K562 (cell line): ENCODE measurements around the gene DOCK4. TPM values are rescaled to one million over a fixed set of nuclear protein-coding genes. Genes with fewer than 3 reads are reported as not detected.

Source experiments
- ATAC-seq: fragments of 200-7000 bp; cut with Tn5 transposase; 3 replicates; pipeline ENCODE4 v1.9.1; 2020; ENCODE audit warnings: moderate library complexity
- BruUV-seq: library from RNA; stranded (reverse); fragments of 400-500 nt; replicated peaks from 2 replicates; lab custom pipeline; 2021; lab: Mats Ljungman, UMichigan
- CTCF ChIA-PET: fragments of 300-600 bp; formaldehyde crosslinking; extraction: SDS; loops from one replicate; lab custom pipeline; 2021; ENCODE audit warnings: low intra/inter-chr PET ratio; lab: Yijun Ruan, JAX
- POLR2A ChIA-PET: fragments of 300-600, 350-650 bp; sonication (Branson Sonifier 250); formaldehyde crosslinking; extraction: SDS; loops from one replicate; lab custom pipeline; 2021; ENCODE audit warnings: antibody characterized with exemption, inconsistent platforms; lab: Yijun Ruan, JAX
- DNase-seq, 4 experiments: peaks; one replicate each; pipeline versions ENCODE4 v3.0.0 to v3.0.0-alpha.2; 2011 to 2018; ENCODE audit warnings: low spot score in 3 of 4, mixed read lengths in 3 of 4; ENCODE audit errors: extremely low read depth in 1 of 4
- FAIRE-seq: peaks from 2 replicates; lab custom pipeline; 2011; peaks lifted over from hg19 to GRCh38; lab: Jason Lieb, UNC
- H2AFZ ChIP-seq: 2 replicates; pipeline ENCODE4 v1.6.0; 2011; ENCODE audit warnings: low read depth, low read length, control low read depth, inconsistent platforms
- H3K27ac ChIP-seq: fragments of 200-600 bp; 3 replicates; pipeline ENCODE4 v1.8.0; 2011; ENCODE audit warnings: low read depth, mild to moderate bottlenecking, control low read depth, inconsistent platforms, low read length, moderate library complexity, mixed read lengths; ENCODE audit errors: extremely low read depth
- H3K27me3 ChIP-seq, 2 experiments: fragments of 300-600 bp in 1 of 2; 2 replicates in 1 of 2; 3 replicates in 1 of 2; pipeline versions ENCODE4 v1.6.0 to v1.8.0; 2011; ENCODE audit warnings: inconsistent platforms in 2 of 2, low read length in 2 of 2, mild to moderate bottlenecking in 1 of 2, mixed read lengths in 1 of 2, moderate library complexity in 1 of 2; ENCODE audit not compliant: control insufficient read depth in 2 of 2, insufficient read depth in 2 of 2
- H3K36me3 ChIP-seq: fragments of 300-600 bp; 3 replicates; pipeline ENCODE4 v1.8.0; 2011; ENCODE audit warnings: mild to moderate bottlenecking, low read length, inconsistent platforms; ENCODE audit not compliant: control insufficient read depth, insufficient read depth
- H3K4me1 ChIP-seq, 2 experiments: fragments of 200-600 bp in 1 of 2; replicated peaks in 1 of 2; 2 replicates in 1 of 2; 3 replicates in 1 of 2; pipeline versions ENCODE4 v1.5.1 to v1.8.0; 2011; ENCODE audit warnings: inconsistent platforms in 2 of 2, low read length in 2 of 2, mild to moderate bottlenecking in 1 of 2, mixed read lengths in 1 of 2, moderate library complexity in 1 of 2; ENCODE audit not compliant: control insufficient read depth in 2 of 2, insufficient read depth in 2 of 2
- H3K4me2 ChIP-seq: 2 replicates; pipeline ENCODE4 v1.6.1; 2011; ENCODE audit warnings: low read length, control low read depth, inconsistent platforms, mixed read lengths; ENCODE audit not compliant: insufficient read depth
- H3K4me3 ChIP-seq: fragments of 200-600 bp; sonication (generic), shearing (Covaris generic); 2 replicates; pipeline ENCODE4 v1.5.1; 2016; ENCODE audit warnings: control low read depth, inconsistent platforms
- H3K79me2 ChIP-seq: fragments of 200-600 bp; 3 replicates; pipeline ENCODE4 v1.8.0; 2011; ENCODE audit warnings: low read length, inconsistent platforms; ENCODE audit not compliant: control insufficient read depth, insufficient read depth
- H3K9ac ChIP-seq, 2 experiments: 2 replicates each; pipeline versions ENCODE4 v1.6.0 to v1.6.1; 2011; ENCODE audit warnings: low read depth in 2 of 2, low read length in 2 of 2, control low read depth in 1 of 2, inconsistent platforms in 1 of 2, mild to moderate bottlenecking in 1 of 2, mixed read lengths in 1 of 2; ENCODE audit not compliant: insufficient read depth in 1 of 2
- H3K9me1 ChIP-seq: one replicate; pipeline ENCODE4 v1.6.0; 2011; ENCODE audit warnings: inconsistent platforms, mild to moderate bottlenecking, low read length, moderate library complexity; ENCODE audit not compliant: control insufficient read depth, insufficient read depth
- H3K9me3 ChIP-seq: replicated peaks from 2 replicates; pipeline ENCODE4 v1.5.1; 2011; ENCODE audit warnings: low read depth, low read length, inconsistent platforms; ENCODE audit not compliant: control insufficient read depth, insufficient read depth
- H4K20me1 ChIP-seq: replicated peaks from 2 replicates; pipeline ENCODE4 v1.6.1; 2011; ENCODE audit warnings: low read length, inconsistent platforms, mixed read lengths; ENCODE audit not compliant: control insufficient read depth, insufficient read depth
- ADNP ChIP-seq: fragments of 200-800 bp; sonication (Bioruptor generic); IDR thresholded peaks from 2 replicates; pipeline ENCODE4 v1.6.1; 2016; ENCODE audit warnings: missing genetic modification characterization, missing compliant biosample characterization
- BRCA1 ChIP-seq, 2 experiments: fragments of 450-650 bp in 1 of 2; sonication (generic) in 1 of 2; formaldehyde crosslinking in 1 of 2; IDR thresholded peaks; 2 replicates each; pipeline versions ENCODE4 v1.5.0 to v1.6.1; 2017 to 2020; ENCODE audit warnings: mild to moderate bottlenecking in 1 of 2, missing genetic modification reagents in 1 of 2
- C11orf30 ChIP-seq: fragments of 450-650 bp; IDR thresholded peaks from 2 replicates; pipeline ENCODE4 v1.6.1; 2016; ENCODE audit warnings: low read depth, mild to moderate bottlenecking
- CBFA2T3 ChIP-seq: fragments of 450-650 bp; IDR thresholded peaks from 2 replicates; pipeline ENCODE4 v1.6.1; 2017
- CGGBP1 ChIP-seq: fragments of 250-450 bp; sonication (Bioruptor Pico); IDR thresholded peaks from 2 replicates; pipeline ENCODE4 v1.9.0; 2021; ENCODE audit warnings: mild to moderate bottlenecking
- IRF9 ChIP-seq: fragments of 450-650 bp; IDR thresholded peaks from 2 replicates; pipeline ENCODE4 v1.6.1; 2016; ENCODE audit warnings: missing biosample characterization, missing genetic modification characterization
- KAT2B ChIP-seq: IDR thresholded peaks from one replicate; pipeline ENCODE4 v1.6.1; 2012; ENCODE audit warnings: low read depth, mild to moderate bottlenecking, control low read depth, inconsistent platforms, low read length, moderate library complexity
- MEF2A ChIP-seq: IDR thresholded peaks from 2 replicates; pipeline ENCODE4 v1.6.1; 2011; ENCODE audit warnings: low read depth, mild to moderate bottlenecking, low read length, moderate library complexity; ENCODE audit not compliant: control insufficient read depth
- MTA1 ChIP-seq: fragments of 450-650 bp; IDR thresholded peaks from 2 replicates; pipeline ENCODE4 v1.6.1; 2017; ENCODE audit warnings: borderline replicate concordance
- RB1 ChIP-seq: fragments of 450-650 bp; IDR thresholded peaks from 2 replicates; pipeline ENCODE4 v1.6.1; 2017; ENCODE audit warnings: low read depth, mild to moderate bottlenecking
- SMARCB1 ChIP-seq: IDR thresholded peaks from 2 replicates; pipeline ENCODE4 v1.6.1; 2011; ENCODE audit warnings: improper control_type of control experiment, low read depth; ENCODE audit not compliant: insufficient read length
- TRIM24 ChIP-seq, 2 experiments: fragments of 450-650 bp; IDR thresholded peaks; 2 replicates each; pipeline ENCODE4 v1.6.1; 2016
- VEZF1 ChIP-seq: fragments of 200-800 bp; sonication (Bioruptor generic); IDR thresholded peaks from 2 replicates; pipeline ENCODE4 v1.6.1; 2017; ENCODE audit warnings: missing genetic modification characterization, missing compliant biosample characterization
- ZBTB17 ChIP-seq: fragments of 450-650 bp; formaldehyde crosslinking; IDR thresholded peaks from 2 replicates; pipeline ENCODE4 v1.4.0; 2020; ENCODE audit warnings: mild to moderate bottlenecking
- ZNF12 ChIP-seq: sonication (generic); formaldehyde crosslinking; IDR thresholded peaks from 2 replicates; pipeline ENCODE4 v1.4.0; 2020; ENCODE audit warnings: mild to moderate bottlenecking, missing genetic modification reagents
- ZNF232 ChIP-seq: sonication (generic); formaldehyde crosslinking; IDR thresholded peaks from 2 replicates; pipeline ENCODE4 v1.8.0; 2022; ENCODE audit warnings: mild to moderate bottlenecking, missing genetic modification reagents
- ZNF324 ChIP-seq: fragments of 250-450 bp; sonication (Bioruptor Pico); IDR thresholded peaks from 2 replicates; pipeline ENCODE4 v1.4.0; 2020; ENCODE audit warnings: mild to moderate bottlenecking
- ZNF592 ChIP-seq: fragments of 450-650 bp; IDR thresholded peaks from 2 replicates; pipeline ENCODE4 v1.6.1; 2017; ENCODE audit warnings: antibody characterized with exemption, mild to moderate bottlenecking
- WGBS: fragments of 100-300 bp; shearing (Covaris generic); methylation state at CpG from one replicate; pipeline ENCODE4 v1.1.6; 2016; ENCODE audit warnings: low coverage, mixed read lengths; ENCODE audit not compliant: insufficient coverage; ENCODE audit errors: missing lambda C conversion rate; 5-methylcytosine and 5-hydroxymethylcytosine counted together
- in situ Hi-C: fragments of 300-500 bp; cut with MboI; formaldehyde crosslinking; loops from 4 replicates; pipeline ENCODE4 v1.15.0; 2018; ENCODE audit warnings: inconsistent platforms, mixed read lengths
- intact Hi-C: fragments of 100-400 bp; cut with micrococcal nuclease; formaldehyde crosslinking; loops from 2 replicates; pipeline ENCODE4 v1.14.2; 2022
- polyA plus RNA-seq, 8 experiments: library from polyadenylated mRNA; depleted of rRNA in 4 of 8; stranded (reverse) in 5 of 8; unstranded in 3 of 8; fragments of >200 nt; fragmentation: Nextera tagmentation in 2 of 8; fragmentation: Illumina TruSeq in 1 of 8; extraction: Ambion mirVana in 2 of 8; extraction: Trizol in 1 of 8; gene quantifications; 2 replicates each; pipeline versions ENCODE4 v1.2.1 to v1.2.3, GENCODE V29; 2011 to 2014; ENCODE audit warnings: inconsistent platforms in 1 of 8, missing spikeins in 1 of 8
- total RNA-seq, 7 experiments: library from RNA; depleted of rRNA in 6 of 7; stranded (reverse); fragments of >200 nt in 6 of 7; fragmentation: Illumina TruSeq in 2 of 7; extraction: Trizol in 2 of 7; gene quantifications; 2 replicates each; pipeline versions ENCODE4 v1.2.1 to v1.2.3, GENCODE V29; 2011 to 2021; ENCODE audit warnings: low replicate concordance in 1 of 7

Gene DOCK4
- total and polyA plus RNA-seq, 9 of the 15 experiments (the other 6 are each of a cell fraction or from before 2014, with no cell fraction given) = 0.42 to 5.7 (median 2.3) TPM

- intact Hi-C loops = no loop called here
- H3K9me1 ChIP-seq = no peaks in the 10 kb centered on the region
- H4K20me1 ChIP-seq = no peaks in the 10 kb centered on the region
- no peak overlapping the region for H3K4me2 ChIP-seq
- H3K4me1 ChIP-seq = no peaks in the 10 kb centered on the region
- no peaks in the 10 kb centered on the region; a peak in 1 of 5 replicates for H3K27me3 ChIP-seq
- ChIA-PET CTCF (no interaction called here), POLR2A (no interaction called here)
- H2AFZ ChIP-seq = no peak overlapping the region
- DNase-seq (no peak), FAIRE-seq (no peak), ATAC-seq (no peak)
- no peaks in the 10 kb centered on the region for H3K9me3 ChIP-seq
- H3K9ac ChIP-seq = no peak overlapping the region
- no TSS peak for BruUV-seq
- no peak overlapping the region for H3K4me3 ChIP-seq
- no peaks in the 10 kb centered on the region for H3K36me3 ChIP-seq
- no peaks in the 10 kb centered on the region for H3K79me2 ChIP-seq
- in situ Hi-C loops = no loop called here
- WGBS = 0% methylated on average over 2 of the region's 2 CpGs
- no peak overlapping the region for H3K27ac ChIP-seq
- TF ChIP-seq MEF2A = no peak
- TF ChIP-seq CBFA2T3 = no peak
- TF ChIP-seq ZNF592 = no peak
- TF ChIP-seq ZNF12 (CRISPR knock-in tag) = no peak
- TF ChIP-seq KAT2B = no peak
- no peak for TF ChIP-seq ZBTB17 (CRISPR knock-in tag)
- TF ChIP-seq MTA1 = no peak
- TF ChIP-seq ADNP (tag) = no peak
- TF ChIP-seq IRF9 (tag) = no peak
- no peak for TF ChIP-seq VEZF1 (CRISPR knock-in tag)
- no peak for TF ChIP-seq ZNF324 (CRISPR knock-in tag)
- TF ChIP-seq SMARCB1 = no peak
- TF ChIP-seq ZNF232 (CRISPR knock-in tag) = no peak
- no peak for TF ChIP-seq BRCA1 (IDR thresholded peaks at IDR 0.05)
- no peak for TF ChIP-seq BRCA1 (CRISPR knock-in tag; IDR thresholded peaks at IDR 0.05)
- no peak for TF ChIP-seq C11orf30
- no peak for TF ChIP-seq TRIM24 (IDR thresholded peaks at IDR 0.05)
- no peak for TF ChIP-seq CGGBP1 (CRISPR knock-in tag)
- TF ChIP-seq RB1 = no peak
Observed at GRCh38 chr7:112010109-112010508, 196.1 kb downstream of the DOCK4 start.
